ENCODE measurements around the gene ZNF287. TPM values are rescaled to one million over a fixed set of nuclear protein-coding genes. Genes with fewer than 3 reads are reported as not detected.
A peak's percentile ranks its signal among the peaks of the same experiment; 100 is the strongest.

The ZNF287 gene
- total RNA-seq, 2 donors from 2014 or later, result 2.9 to 3.3 TPM

- no peak for DNase-seq
- Histone ChIP-seq H3K4me1 (no peaks in the 10 kb centered on the region), H3K9ac (ENCODE audit: low read depth in 2 of 2, low read length in 2 of 2) (no peak overlapping the region), H3K27ac (no peak overlapping the region), H3K9me3 (no peaks in the 10 kb centered on the region), H3K4me3 (no peak overlapping the region), H3K27me3 (no peaks in the 10 kb centered on the region), H3K36me3 (no peaks in the 10 kb centered on the region)
- TF ChIP-seq CTCF (IDR thresholded peaks at IDR 0.05), result no peak
- intact Hi-C loops (cut with DNase I), result no loop called here
Measured at GRCh38 chr17:16516594-16517051, 52.4 kb downstream of the ZNF287 start.

DNA sequence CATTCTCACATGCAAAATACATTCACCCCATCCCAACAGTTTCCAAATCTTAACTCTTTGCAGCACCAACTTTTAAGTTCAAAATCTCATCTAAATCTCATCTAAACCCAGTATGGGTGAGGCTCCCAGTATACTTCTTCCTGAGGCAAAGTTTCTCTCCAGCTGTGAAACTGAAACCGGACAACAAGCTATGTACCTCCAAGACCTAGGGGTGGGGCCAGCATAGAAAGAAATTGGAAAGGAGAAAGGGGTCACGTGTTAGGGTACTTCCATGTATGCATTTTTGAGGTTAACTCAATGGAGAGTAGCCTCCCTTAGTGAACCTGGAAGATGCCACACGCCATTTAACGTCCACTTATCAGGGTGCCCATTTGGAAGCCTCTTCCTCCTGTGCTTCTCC, 53.1 kb downstream of the ZNF287 start:
- no peaks in the 10 kb centered on the region for H3K4me1 ChIP-seq
- no peaks in the 10 kb centered on the region for H3K36me3 ChIP-seq
- no peak for DNase-seq
- H3K4me3 ChIP-seq, result no peak overlapping the region
- H3K27me3 ChIP-seq, result no peaks in the 10 kb centered on the region
- intact Hi-C loops (cut with DNase I), result no loop called here
- no peaks in the 10 kb centered on the region for H3K9me3 ChIP-seq
- peak overlapping the region in 1 of 2 donors; percentile 8 for H3K9ac ChIP-seq (ENCODE audit: low read depth in 2 of 2, low read length in 2 of 2)
- no peak overlapping the region for H3K27ac ChIP-seq
- no peak for TF ChIP-seq CTCF (IDR thresholded peaks at IDR 0.05)

DNA sequence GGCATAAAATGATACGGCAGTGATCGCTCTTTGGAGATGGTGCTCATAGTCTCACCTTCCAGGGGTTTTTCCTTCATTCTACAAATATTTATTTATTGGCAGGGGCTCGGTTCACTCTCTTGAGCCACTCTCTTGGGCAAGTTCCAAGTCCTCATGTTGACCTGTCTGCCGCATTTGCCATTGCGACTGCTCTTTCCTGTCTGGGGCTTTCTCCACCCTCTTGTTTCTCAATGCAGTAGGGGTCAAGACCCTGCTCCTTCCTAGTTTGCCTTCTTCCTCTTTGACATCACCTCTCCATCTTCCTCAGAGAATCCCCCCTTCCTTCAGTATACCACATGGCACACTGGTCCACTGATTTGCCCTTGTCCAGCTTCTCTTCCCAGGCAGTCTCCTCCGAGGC, 55.1 kb downstream of the ZNF287 start:
- intact Hi-C loops (cut with DNase I), result no loop called here
- TF ChIP-seq CTCF (IDR thresholded peaks at IDR 0.05), result no peak
- H3K9me3 ChIP-seq, result no peaks in the 10 kb centered on the region
- H3K36me3 ChIP-seq, result no peaks in the 10 kb centered on the region
- DNase-seq, result no peak
- no peaks in the 10 kb centered on the region for H3K27me3 ChIP-seq
- no peak overlapping the region for H3K9ac ChIP-seq (ENCODE audit: low read depth in 2 of 2, low read length in 2 of 2)
- H3K4me3 ChIP-seq, result no peak overlapping the region
- H3K27ac ChIP-seq, result no peak overlapping the region
- H3K4me1 ChIP-seq, result no peaks in the 10 kb centered on the region

DNA sequence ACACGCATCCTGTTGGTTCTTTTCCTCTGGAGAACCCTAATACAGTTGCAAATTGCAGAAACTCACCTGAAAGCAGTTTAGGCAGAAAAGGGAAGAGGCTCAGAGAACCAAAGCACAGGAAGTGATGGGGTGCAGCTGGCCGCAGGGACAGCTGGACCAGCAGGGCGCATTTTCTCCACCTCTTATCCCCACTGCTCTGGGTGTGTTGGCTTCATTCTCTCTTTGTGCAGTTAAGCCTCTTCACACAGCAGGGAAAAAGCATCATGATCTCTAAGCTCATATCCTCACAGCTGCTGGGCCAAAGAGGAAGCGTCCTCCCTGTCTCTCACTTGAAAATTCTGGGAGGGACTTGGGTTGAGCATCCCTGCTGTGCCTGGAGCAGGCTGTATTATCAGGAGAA, 57.0 kb downstream of the ZNF287 start:
- H3K9ac ChIP-seq (ENCODE audit: low read depth in 2 of 2, low read length in 2 of 2), result no peak overlapping the region
- TF ChIP-seq CTCF (IDR thresholded peaks at IDR 0.05), result no peak
- no peak overlapping the region for H3K4me3 ChIP-seq
- H3K36me3 ChIP-seq, result no peaks in the 10 kb centered on the region
- H3K9me3 ChIP-seq, result no peaks in the 10 kb centered on the region
- intact Hi-C loops (cut with DNase I), result no loop called here
- H3K4me1 ChIP-seq, result no peaks in the 10 kb centered on the region
- H3K27me3 ChIP-seq, result no peaks in the 10 kb centered on the region
- DNase-seq, result no peak
- no peak overlapping the region for H3K27ac ChIP-seq

GRCh38 chr17:16511593-16511992, 57.4 kb downstream of the ZNF287 start:
- no peak for TF ChIP-seq CTCF (IDR thresholded peaks at IDR 0.05)
- Histone ChIP-seq H3K9ac (ENCODE audit: low read depth in 2 of 2, low read length in 2 of 2) (no peak overlapping the region), H3K27ac (no peak overlapping the region), H3K9me3 (no peaks in the 10 kb centered on the region), H3K4me1 (no peaks in the 10 kb centered on the region), H3K36me3 (no peaks in the 10 kb centered on the region), H3K4me3 (no peak overlapping the region), H3K27me3 (no peaks in the 10 kb centered on the region)
- intact Hi-C loops (cut with DNase I), result no loop called here
- no peak for DNase-seq

All from colonic mucosa (tissue), 4 donors.